SK-N-SH (cell line): ENCODE data around the gene NOS2. TPM values are rescaled to one million over a fixed set of nuclear protein-coding genes. Genes with fewer than 3 reads are reported as not detected.

Source experiments
- CTCF ChIA-PET: fragments of 300-600, 350-600 bp; formaldehyde crosslinking; extraction: SDS; loops from one replicate; lab custom pipeline; 2021; lab: Yijun Ruan, JAX
- POLR2A ChIA-PET: fragments of 350-600 bp; sonication (Branson Sonifier 250); formaldehyde crosslinking; extraction: SDS; loops from one replicate; lab custom pipeline; 2020; ENCODE audit warnings: antibody characterized with exemption, inconsistent platforms; lab: Yijun Ruan, JAX
- DNase-seq: peaks from one replicate; pipeline ENCODE4 v3.0.0; 2012
- H2AFZ ChIP-seq: fragments of 200-600 bp; sonication (generic); 2 replicates; pipeline ENCODE4 v1.8.1; 2016; ENCODE audit warnings: antibody characterized with exemption, mild to moderate bottlenecking, low read depth
- H3F3A ChIP-seq: fragments of 200-600 bp; sonication (generic); replicated peaks from 2 replicates; pipeline ENCODE3; 2016; ENCODE audit warnings: antibody characterized with exemption, mild to moderate bottlenecking; ENCODE audit not compliant: insufficient read depth
- H3K27ac ChIP-seq, 2 experiments: fragments of 200-500 bp in 1 of 2; fragments of 200-600 bp in 1 of 2; sonication (Bioruptor generic) in 1 of 2; sonication (generic), shearing (Covaris generic) in 1 of 2; 2 replicates each; pipeline versions ENCODE4 v1.5.1 to v1.6.1; 2014 to 2016; ENCODE audit warnings: low read depth in 2 of 2, inconsistent platforms in 1 of 2, low read length in 1 of 2, mild to moderate bottlenecking in 1 of 2, mixed read lengths in 1 of 2
- H3K27me3 ChIP-seq: fragments of 200-600 bp; sonication (generic), shearing (Covaris generic); 2 replicates; pipeline ENCODE4 v1.6.1; 2016; ENCODE audit warnings: mixed run types; ENCODE audit not compliant: insufficient read depth
- H3K36me3 ChIP-seq, 2 experiments: fragments of 200-500 bp in 1 of 2; fragments of 200-600 bp in 1 of 2; sonication (Bioruptor generic) in 1 of 2; sonication (generic) in 1 of 2; replicated peaks in 1 of 2; 2 replicates each; pipeline versions ENCODE3 to v1.5.1; 2014 to 2016; ENCODE audit warnings: low read length in 1 of 2, mild to moderate bottlenecking in 1 of 2; ENCODE audit not compliant: insufficient read depth in 2 of 2, control insufficient read depth in 1 of 2
- H3K4me1 ChIP-seq, 2 experiments: fragments of 200-500 bp in 1 of 2; fragments of 200-600 bp in 1 of 2; sonication (Bioruptor generic) in 1 of 2; sonication (generic), shearing (Covaris generic) in 1 of 2; 2 replicates each; pipeline versions ENCODE4 v1.5.1 to v1.6.1; 2014 to 2016; ENCODE audit warnings: low read depth in 1 of 2, low read length in 1 of 2, mixed run types in 1 of 2; ENCODE audit not compliant: insufficient read depth in 2 of 2, control insufficient read depth in 1 of 2
- H3K4me2 ChIP-seq: fragments of 200-600 bp; sonication (generic), shearing (Covaris generic); 2 replicates; pipeline ENCODE4 v1.6.1; 2017; ENCODE audit warnings: mixed run types
- H3K4me3 ChIP-seq, 2 experiments: fragments of 200-500 bp in 1 of 2; fragments of 200-600 bp in 1 of 2; sonication (Bioruptor generic) in 1 of 2; sonication (generic), shearing (Covaris generic) in 1 of 2; 2 replicates each; pipeline versions ENCODE4 v1.5.1 to v1.8.1; 2014 to 2016; ENCODE audit warnings: low read depth in 2 of 2, inconsistent platforms in 1 of 2, low read length in 1 of 2, mild to moderate bottlenecking in 1 of 2, mixed read lengths in 1 of 2, moderate library complexity in 1 of 2
- H3K79me2 ChIP-seq: fragments of 200-600 bp; sonication (generic); 2 replicates; pipeline ENCODE4 v1.8.1; 2017; ENCODE audit warnings: mild to moderate bottlenecking; ENCODE audit not compliant: insufficient read depth
- H3K9ac ChIP-seq: fragments of 200-600 bp; sonication (generic); 2 replicates; pipeline ENCODE4 v1.6.1; 2017; ENCODE audit warnings: mixed run types
- H3K9me2 ChIP-seq: fragments of 200-600 bp; sonication (generic); 2 replicates; pipeline ENCODE4 v1.6.1; 2017; ENCODE audit warnings: mixed run types
- H3K9me3 ChIP-seq: fragments of 200-600 bp; sonication (generic); 2 replicates; pipeline ENCODE4 v1.6.1; 2017; ENCODE audit warnings: mixed run types, mild to moderate bottlenecking, moderate library complexity
- H4K20me1 ChIP-seq: fragments of 200-600 bp; sonication (generic); 2 replicates; pipeline ENCODE4 v1.6.1; 2017; ENCODE audit warnings: mild to moderate bottlenecking, mixed run types; ENCODE audit not compliant: insufficient read depth
- FOSL2 ChIP-seq: IDR thresholded peaks from 2 replicates; pipeline ENCODE4 v1.4.0; 2012; ENCODE audit warnings: low read depth, mild to moderate bottlenecking, moderate library complexity, borderline replicate concordance
- FOXM1 ChIP-seq: IDR thresholded peaks from 2 replicates; pipeline ENCODE4 v1.4.0; 2012; ENCODE audit warnings: low read depth, mild to moderate bottlenecking
- GATA2 ChIP-seq: sonication (generic); formaldehyde crosslinking; IDR thresholded peaks from 2 replicates; pipeline ENCODE4 v1.5.0; 2020; ENCODE audit warnings: mild to moderate bottlenecking, missing genetic modification reagents
- MXI1 ChIP-seq: IDR thresholded peaks from 2 replicates; pipeline ENCODE4 v1.6.1; 2012; ENCODE audit warnings: mild to moderate bottlenecking, low read depth, low read length, improper control_type of control experiment
- NFIC ChIP-seq: IDR thresholded peaks from 2 replicates; pipeline ENCODE4 v1.4.0; 2012; ENCODE audit warnings: borderline replicate concordance
- POLR2AphosphoS5 ChIP-seq: IDR thresholded peaks from 2 replicates; pipeline ENCODE4 v1.6.1; 2012; ENCODE audit warnings: low read depth, low read length
- RAD21 ChIP-seq: IDR thresholded peaks from 2 replicates; pipeline ENCODE4 v1.6.1; 2012; ENCODE audit warnings: mild to moderate bottlenecking, low read length
- SMC3 ChIP-seq: IDR thresholded peaks from 2 replicates; pipeline ENCODE4 v1.6.1; 2012; ENCODE audit warnings: low read depth, low read length, improper control_type of control experiment
- TAF1 ChIP-seq: IDR thresholded peaks from 2 replicates; pipeline ENCODE4 v1.6.1; 2012; ENCODE audit warnings: low read depth, mild to moderate bottlenecking, low read length, moderate library complexity, borderline replicate concordance
- TCF12 ChIP-seq: IDR thresholded peaks from 2 replicates; pipeline ENCODE4 v1.4.0; 2012
- TEAD4 ChIP-seq: IDR thresholded peaks from 2 replicates; pipeline ENCODE4 v1.4.0; 2012; ENCODE audit warnings: mild to moderate bottlenecking, borderline replicate concordance; ENCODE audit not compliant: insufficient read depth
- YY1 ChIP-seq: IDR thresholded peaks from 2 replicates; pipeline ENCODE4 v1.4.0; 2012; ENCODE audit warnings: low read depth, mild to moderate bottlenecking
- WGBS: methylation state at CpG from one replicate; pipeline ENCODE4 v1.1.6; 2017; ENCODE audit warnings: low lambda C conversion rate; 5-methylcytosine and 5-hydroxymethylcytosine counted together
- polyA plus RNA-seq, 3 experiments: library from polyadenylated mRNA; depleted of rRNA; stranded (reverse); fragments of >200 nt; gene quantifications; 2 replicates each; pipeline ENCODE4 v1.2.3, GENCODE V29; 2012
- TF ChIP-seq, protein P1 (sequence below): IDR thresholded peaks from 2 replicates; pipeline ENCODE4 v1.4.0; 2012; ENCODE audit warnings: low read depth, borderline replicate concordance
- TF ChIP-seq, protein P2 (sequence below): IDR thresholded peaks from 2 replicates; pipeline ENCODE4 v1.4.0; 2012; ENCODE audit warnings: low read depth, borderline replicate concordance
- TF ChIP-seq, protein P3 (sequence below): fragments of 150-350 bp; IDR thresholded peaks from 2 replicates; pipeline ENCODE4 v1.6.1; 2017; ENCODE audit warnings: antibody characterized with exemption, low read length, low read depth, borderline replicate concordance
- TF ChIP-seq, protein P4 (sequence below): IDR thresholded peaks from 2 replicates; pipeline ENCODE4 v1.6.1; 2012; ENCODE audit warnings: mild to moderate bottlenecking, low read depth, low read length, moderate library complexity

The NOS2 gene
- polyA plus RNA-seq, 1 of the 3 experiments (the other 2 are of a cell fraction): not detected

DNA sequence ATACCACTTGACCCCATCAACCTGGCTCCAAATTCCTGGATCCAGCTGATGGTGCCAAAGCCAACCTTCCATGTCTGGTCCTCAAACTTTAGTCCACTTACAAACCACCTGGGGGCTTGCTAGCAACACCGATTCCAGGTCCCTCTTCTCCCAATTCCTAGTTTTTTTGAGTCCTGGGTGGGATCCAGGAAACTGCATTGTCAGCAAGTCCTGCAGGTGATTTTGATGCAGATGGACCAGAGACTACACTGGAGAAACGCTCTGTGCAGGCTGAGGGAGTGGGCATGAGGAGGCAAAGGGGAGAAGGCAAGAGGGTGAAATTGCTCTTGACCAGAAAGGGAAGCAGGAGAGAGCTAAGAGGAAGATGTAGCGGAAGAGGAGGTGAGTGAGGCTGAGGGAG is 21.0 kb upstream of the NOS2 start:
- ChIA-PET CTCF (interaction anchor here (1.1 kb wide), 1 partner anchor 59 kb away, joined by 5 read pairs; no protein-coding TSS in a partner anchor), POLR2A (no interaction called here)
- no peak overlapping the region for H3K9ac ChIP-seq
- no peak overlapping the region for H3K27ac ChIP-seq
- no peaks in the 10 kb centered on the region for H3K9me3 ChIP-seq
- H4K20me1 ChIP-seq: no peaks in the 10 kb centered on the region
- no peak overlapping the region for H3K4me3 ChIP-seq
- peaks cover 0 to 2% of the 10 kb centered on the region in 2 experiments; a peak in 1 of 4 replicates for H3K4me1 ChIP-seq
- H2AFZ ChIP-seq: no peak overlapping the region
- no peaks in the 10 kb centered on the region for H3F3A ChIP-seq
- TF ChIP-seq, protein P1, sequence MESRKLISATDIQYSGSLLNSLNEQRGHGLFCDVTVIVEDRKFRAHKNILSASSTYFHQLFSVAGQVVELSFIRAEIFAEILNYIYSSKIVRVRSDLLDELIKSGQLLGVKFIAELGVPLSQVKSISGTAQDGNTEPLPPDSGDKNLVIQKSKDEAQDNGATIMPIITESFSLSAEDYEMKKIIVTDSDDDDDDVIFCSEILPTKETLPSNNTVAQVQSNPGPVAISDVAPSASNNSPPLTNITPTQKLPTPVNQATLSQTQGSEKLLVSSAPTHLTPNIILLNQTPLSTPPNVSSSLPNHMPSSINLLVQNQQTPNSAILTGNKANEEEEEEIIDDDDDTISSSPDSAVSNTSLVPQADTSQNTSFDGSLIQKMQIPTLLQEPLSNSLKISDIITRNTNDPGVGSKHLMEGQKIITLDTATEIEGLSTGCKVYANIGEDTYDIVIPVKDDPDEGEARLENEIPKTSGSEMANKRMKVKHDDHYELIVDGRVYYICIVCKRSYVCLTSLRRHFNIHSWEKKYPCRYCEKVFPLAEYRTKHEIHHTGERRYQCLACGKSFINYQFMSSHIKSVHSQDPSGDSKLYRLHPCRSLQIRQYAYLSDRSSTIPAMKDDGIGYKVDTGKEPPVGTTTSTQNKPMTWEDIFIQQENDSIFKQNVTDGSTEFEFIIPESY: no peak
- TF ChIP-seq, protein P2, sequence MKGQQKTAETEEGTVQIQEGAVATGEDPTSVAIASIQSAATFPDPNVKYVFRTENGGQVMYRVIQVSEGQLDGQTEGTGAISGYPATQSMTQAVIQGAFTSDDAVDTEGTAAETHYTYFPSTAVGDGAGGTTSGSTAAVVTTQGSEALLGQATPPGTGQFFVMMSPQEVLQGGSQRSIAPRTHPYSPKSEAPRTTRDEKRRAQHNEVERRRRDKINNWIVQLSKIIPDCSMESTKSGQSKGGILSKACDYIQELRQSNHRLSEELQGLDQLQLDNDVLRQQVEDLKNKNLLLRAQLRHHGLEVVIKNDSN: no peak
- TF ChIP-seq TCF12 (no peak), TAF1 (no peak), POLR2AphosphoS5 (no peak), NFIC (no peak), FOSL2 (no peak), FOXM1 (no peak), GATA2 (CRISPR knock-in tag) (no peak), RAD21 (no peak), MXI1 (no peak), YY1 (no peak), SMC3 (no peak), TEAD4 (no peak)
- TF ChIP-seq, protein P3, sequence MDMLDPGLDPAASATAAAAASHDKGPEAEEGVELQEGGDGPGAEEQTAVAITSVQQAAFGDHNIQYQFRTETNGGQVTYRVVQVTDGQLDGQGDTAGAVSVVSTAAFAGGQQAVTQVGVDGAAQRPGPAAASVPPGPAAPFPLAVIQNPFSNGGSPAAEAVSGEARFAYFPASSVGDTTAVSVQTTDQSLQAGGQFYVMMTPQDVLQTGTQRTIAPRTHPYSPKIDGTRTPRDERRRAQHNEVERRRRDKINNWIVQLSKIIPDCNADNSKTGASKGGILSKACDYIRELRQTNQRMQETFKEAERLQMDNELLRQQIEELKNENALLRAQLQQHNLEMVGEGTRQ: no peak
- TF ChIP-seq, protein P4, sequence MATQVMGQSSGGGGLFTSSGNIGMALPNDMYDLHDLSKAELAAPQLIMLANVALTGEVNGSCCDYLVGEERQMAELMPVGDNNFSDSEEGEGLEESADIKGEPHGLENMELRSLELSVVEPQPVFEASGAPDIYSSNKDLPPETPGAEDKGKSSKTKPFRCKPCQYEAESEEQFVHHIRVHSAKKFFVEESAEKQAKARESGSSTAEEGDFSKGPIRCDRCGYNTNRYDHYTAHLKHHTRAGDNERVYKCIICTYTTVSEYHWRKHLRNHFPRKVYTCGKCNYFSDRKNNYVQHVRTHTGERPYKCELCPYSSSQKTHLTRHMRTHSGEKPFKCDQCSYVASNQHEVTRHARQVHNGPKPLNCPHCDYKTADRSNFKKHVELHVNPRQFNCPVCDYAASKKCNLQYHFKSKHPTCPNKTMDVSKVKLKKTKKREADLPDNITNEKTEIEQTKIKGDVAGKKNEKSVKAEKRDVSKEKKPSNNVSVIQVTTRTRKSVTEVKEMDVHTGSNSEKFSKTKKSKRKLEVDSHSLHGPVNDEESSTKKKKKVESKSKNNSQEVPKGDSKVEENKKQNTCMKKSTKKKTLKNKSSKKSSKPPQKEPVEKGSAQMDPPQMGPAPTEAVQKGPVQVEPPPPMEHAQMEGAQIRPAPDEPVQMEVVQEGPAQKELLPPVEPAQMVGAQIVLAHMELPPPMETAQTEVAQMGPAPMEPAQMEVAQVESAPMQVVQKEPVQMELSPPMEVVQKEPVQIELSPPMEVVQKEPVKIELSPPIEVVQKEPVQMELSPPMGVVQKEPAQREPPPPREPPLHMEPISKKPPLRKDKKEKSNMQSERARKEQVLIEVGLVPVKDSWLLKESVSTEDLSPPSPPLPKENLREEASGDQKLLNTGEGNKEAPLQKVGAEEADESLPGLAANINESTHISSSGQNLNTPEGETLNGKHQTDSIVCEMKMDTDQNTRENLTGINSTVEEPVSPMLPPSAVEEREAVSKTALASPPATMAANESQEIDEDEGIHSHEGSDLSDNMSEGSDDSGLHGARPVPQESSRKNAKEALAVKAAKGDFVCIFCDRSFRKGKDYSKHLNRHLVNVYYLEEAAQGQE: no peak
- DNase-seq: no peak
- no peaks in the 10 kb centered on the region for H3K9me2 ChIP-seq
- WGBS: 34% methylated on average over 3 of the region's 3 CpGs
- H3K79me2 ChIP-seq: no peaks in the 10 kb centered on the region
- no peaks in the 10 kb centered on the region for H3K27me3 ChIP-seq
- H3K4me2 ChIP-seq: no peak overlapping the region
- no peaks in the 10 kb centered on the region for H3K36me3 ChIP-seq
